Measurements from ENCODE around the gene ATOSB.

DNA sequence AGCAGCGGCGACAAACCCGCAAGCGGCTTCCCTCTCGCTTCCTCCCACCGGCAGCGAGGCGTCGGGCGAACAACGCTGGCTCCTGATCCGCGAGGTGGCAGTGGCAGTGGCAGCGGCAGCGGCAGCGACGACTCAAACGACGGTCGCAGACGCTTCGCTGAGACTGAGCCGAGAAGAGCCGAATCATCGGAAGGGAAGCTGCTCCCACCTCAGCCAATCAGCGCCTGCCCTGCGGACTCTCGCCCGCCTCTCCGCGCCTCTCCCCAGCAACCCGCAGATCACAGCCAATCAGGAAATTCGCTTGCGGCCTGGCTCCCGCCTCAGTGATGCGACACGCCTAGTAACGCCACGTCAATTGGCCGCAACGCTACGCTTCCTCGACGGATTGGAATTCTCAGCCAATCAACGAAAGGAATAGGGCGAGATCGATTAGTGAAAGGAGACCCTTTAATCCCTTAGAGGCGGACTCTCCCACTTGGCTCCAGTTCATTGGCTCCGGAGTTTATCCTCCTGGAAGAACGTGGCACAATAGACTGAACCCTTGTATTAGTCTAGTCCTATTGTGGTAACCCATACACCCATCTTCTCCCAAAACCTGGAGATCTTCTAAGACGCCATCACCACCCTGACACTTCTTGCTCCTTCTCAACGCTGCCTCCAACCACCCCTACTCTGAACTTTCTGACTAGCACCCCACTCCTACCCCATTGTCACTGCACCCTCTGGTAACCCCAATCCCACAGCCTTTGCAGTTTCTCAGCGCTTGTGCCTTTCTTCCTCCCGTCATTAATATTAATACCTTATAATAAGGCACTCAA lies 43.0 kb downstream of the ATOSB start, which contains the start of gene VCP:
- TF ChIP-seq GATA2 (IDR thresholded peaks at IDR 0.05; ENCODE audit: low read depth, low read length), result no peak
- TF ChIP-seq GATA3 (IDR thresholded peaks at IDR 0.05; ENCODE audit: low read depth, low read length), result no peak
